ENCODE results near the gene FSTL3. TPM values are rescaled to one million over a fixed set of nuclear protein-coding genes. Genes with fewer than 3 reads are reported as not detected.
A peak's percentile ranks its signal among the peaks of the same experiment; 100 is the strongest.

FSTL3 gene
- total and polyA plus RNA-seq, 2 of the 13 experiments (the other 11 are each of a cell fraction or from before 2014, with no cell fraction given) = 13.5 to 15.6 TPM

GRCh38 chr19:703651-704446 lies 27.7 kb downstream of the FSTL3 start (continued):
- TF ChIP-seq ZBTB40 (IDR thresholded peaks at IDR 0.05) (no peak), ZBTB40 (CRISPR knock-in tag; IDR thresholded peaks at IDR 0.05) (peak; percentile 62; the same call in 1 of the 2 replicates), ZNF619 (CRISPR knock-in tag; IDR thresholded peaks at IDR 0.05) (no peak), ZNF263 (CRISPR knock-in tag; IDR thresholded peaks at IDR 0.05) (peak; percentile 74), KAT7 (CRISPR knock-in tag; IDR thresholded peaks at IDR 0.05; ENCODE audit: borderline replicate concordance) (no peak), ZFAT (CRISPR knock-in tag; conservative IDR thresholded peaks at IDR 0.05) (no peak), TCF12 (IDR thresholded peaks at IDR 0.05) (no peak), TCF12 (CRISPR knock-in tag; IDR thresholded peaks at IDR 0.05) (no peak), TRIM24 (CRISPR knock-in tag; IDR thresholded peaks at IDR 0.05) (no peak), ZNF652 (CRISPR knock-in tag; IDR thresholded peaks at IDR 0.05; ENCODE audit: borderline replicate concordance, low read depth) (no peak), CERS6 (CRISPR knock-in tag; IDR thresholded peaks at IDR 0.05) (no peak), ZNF570 (CRISPR knock-in tag; IDR thresholded peaks at IDR 0.05; ENCODE audit: borderline replicate concordance) (no peak), ZNF749 (CRISPR knock-in tag; IDR thresholded peaks at IDR 0.05; ENCODE audit: borderline replicate concordance) (no peak), ETS1 (CRISPR knock-in tag; IDR thresholded peaks at IDR 0.05) (no peak), NFKB2 (CRISPR knock-in tag; IDR thresholded peaks at IDR 0.05; ENCODE audit: borderline replicate concordance) (peak; percentile 72; the same call in 1 of the 2 replicates), ZNF691 (CRISPR knock-in tag; IDR thresholded peaks at IDR 0.05; ENCODE audit: borderline replicate concordance, low read depth) (no peak), CAMTA2 (CRISPR knock-in tag; IDR thresholded peaks at IDR 0.05; ENCODE audit: borderline replicate concordance) (0 out of 2 replicates have a peak, but pooled peaks have one; percentile 34), CEBPB (IDR thresholded peaks at IDR 0.05; ENCODE audit: borderline replicate concordance, low read depth, low read length) (no peak)

Measured in HepG2 (cell line).